Measurements from ENCODE around the gene DTX3L. TPM values are rescaled to one million over a fixed set of nuclear protein-coding genes. Genes with fewer than 3 reads are reported as not detected.

The DTX3L gene
- total and polyA plus RNA-seq, 2 of the 8 experiments (the other 6 are each of a cell fraction or from before 2014, with no cell fraction given): 1.7 to 11.3 TPM

- H3K23ac ChIP-seq (ENCODE audit: insufficient read length): no peak overlapping the region
- DNase-seq (ENCODE audit: low read depth in 1 of 2, low spot score in 2 of 2): peak in 1 of 2 experiments; percentile 15
- H3K18ac ChIP-seq (ENCODE audit: extremely low read depth, low read length): no peak overlapping the region
- peaks cover 0 to 10% (median 7%) of the 10 kb centered on the region in 4 experiments; a peak in 4 of 7 replicates for H3K27me3 ChIP-seq (replicated peaks in 1 of 4; ENCODE audit: control insufficient read depth in 3 of 4, extremely low read depth in 1 of 4, insufficient read depth in 3 of 4, low read length in 3 of 4)
- no peak overlapping the region for H2BK15ac ChIP-seq (ENCODE audit: low read length)
- H2AFZ ChIP-seq (ENCODE audit: low read length): peak overlapping the region; percentile 47
- H3K36me3 ChIP-seq (ENCODE audit: control insufficient read depth in 2 of 4, insufficient read depth in 4 of 4, low read length in 3 of 4): no peaks in the 10 kb centered on the region
- no peak overlapping the region for H4K8ac ChIP-seq (ENCODE audit: extremely low read depth, insufficient read depth, low read length)
- H3K14ac ChIP-seq (ENCODE audit: insufficient read length): no peak overlapping the region
- no peak overlapping the region for H2BK5ac ChIP-seq (ENCODE audit: low read depth, low read length)
- H2BK20ac ChIP-seq (ENCODE audit: low read length): no peak overlapping the region
- no peaks in the 10 kb centered on the region for H3K79me1 ChIP-seq (ENCODE audit: low read depth, low read length)
- no peak overlapping the region for H4K91ac ChIP-seq (replicated peaks; ENCODE audit: insufficient read length, low read length)
- ChIA-PET CTCF (ENCODE audit: partially characterized antibody) (interaction anchor here (1.1 kb wide), 1 partner anchor 13 kb away, joined by 3 read pairs; no protein-coding TSS in a partner anchor), POLR2A (ENCODE audit: partially characterized antibody) (interaction anchor here (0.7 to 1.3 kb wide), 2 partner anchors 9 to 61 kb away, joined by 3 to 4 read pairs; partner anchors contain the start of genes DTX3L and PARP9)
- no peaks in the 10 kb centered on the region for H4K20me1 ChIP-seq (replicated peaks in 1 of 2; ENCODE audit: control insufficient read depth in 1 of 2, insufficient read depth in 2 of 2, low read length in 2 of 2)
- H3K27ac ChIP-seq (ENCODE audit: low read depth, low read length): no peak overlapping the region
- H3K4me1 ChIP-seq (replicated peaks in 1 of 4; ENCODE audit: control insufficient read depth in 3 of 4, insufficient read depth in 4 of 4, low read length in 3 of 4): peaks cover 2 to 3% (median 2%) of the 10 kb centered on the region in 4 experiments; a peak in 4 of 7 replicates
- no peak overlapping the region for H2BK12ac ChIP-seq (ENCODE audit: low read depth, low read length)
- H3K4me3 ChIP-seq (ENCODE audit: extremely low read depth in 1 of 4, insufficient read depth in 2 of 4, low read depth in 3 of 4, low read length in 4 of 4): no peak overlapping the region
- TF ChIP-seq JUND (IDR thresholded peaks at IDR 0.05; ENCODE audit: low read length): peak; percentile 86
- no peak for TF ChIP-seq ASH2L (IDR thresholded peaks at IDR 0.05; ENCODE audit: low read length)
- H3K9ac ChIP-seq (replicated peaks in 1 of 4; ENCODE audit: extremely low read depth in 1 of 4, low read depth in 3 of 4, low read length in 3 of 4): no peak overlapping the region
- no peak overlapping the region for H2BK120ac ChIP-seq (replicated peaks; ENCODE audit: low read depth, low read length)
- no peak overlapping the region for H3K56ac ChIP-seq (replicated peaks; ENCODE audit: insufficient read length, low read depth, low read length)
- FAIRE-seq: peak; percentile 58
- no peak overlapping the region for H2AK5ac ChIP-seq (ENCODE audit: low read depth, low read length)
- H3K4ac ChIP-seq (replicated peaks; ENCODE audit: insufficient read length, low read depth, low read length): no peak overlapping the region
- WGBS, 2 experiments (ENCODE audit: extremely low coverage in 1 of 2, insufficient coverage in 1 of 2, insufficient read length in 1 of 2, insufficient replicate concordance in 2 of 2, low coverage in 1 of 2, low lambda C conversion rate in 2 of 2, missing lambda C conversion rate in 1 of 2): 63% methylated on average over 3 of the region's 3 CpGs; no CpG with 5 or more reads in 1 of the 2 experiments
- H3K9me3 ChIP-seq (ENCODE audit: insufficient read depth in 2 of 2, low read depth in 1 of 2, low read length in 1 of 2): no peaks in the 10 kb centered on the region
- H3K23me2 ChIP-seq (ENCODE audit: low read depth, low read length): no peaks in the 10 kb centered on the region; the same call in 1 of the 2 replicates
- H3K79me2 ChIP-seq (ENCODE audit: control insufficient read depth in 1 of 2, insufficient read depth in 2 of 2, low read length in 2 of 2): no peaks in the 10 kb centered on the region
- no peak overlapping the region for H4K5ac ChIP-seq (ENCODE audit: insufficient read length, low read depth, low read length)
- 0 out of 4 replicates have a peak overlapping the region, but pooled peaks of 1 of the 2 experiments have one; percentile 9 for H3K4me2 ChIP-seq (ENCODE audit: insufficient read depth in 1 of 2, low read depth in 2 of 2, low read length in 2 of 2)
Observed at GRCh38 chr3:122572940-122573412, 8.8 kb downstream of the DTX3L start.
